Measurements from ENCODE around the gene NMU. TPM values are rescaled to one million over a fixed set of nuclear protein-coding genes. Genes with fewer than 3 reads are reported as not detected.

Gene NMU
- total and polyA plus RNA-seq, 9 of the 15 experiments (the other 6 are each of a cell fraction or from before 2014, with no cell fraction given) = 73.8 to 846 (median 599) TPM

- in situ Hi-C loops (cut with MboI) = no loop called here
Measured at GRCh38 chr4:55666535-55666934, 30.4 kb upstream of the NMU start.

More at GRCh38 chr4:55666535-55666934, 30.4 kb upstream of the NMU start:
- 64% methylated on average over 1 of the region's 1 CpG for WGBS (ENCODE audit: insufficient coverage, low coverage, missing lambda C conversion rate)
- H3K9me1 ChIP-seq (ENCODE audit: control insufficient read depth, insufficient read depth, low read length) = no peaks in the 10 kb centered on the region
- ChIA-PET CTCF (ENCODE audit: low intra/inter-chr PET ratio) (no interaction called here), POLR2A (interaction anchor here (0.7 to 1.3 kb wide), 4 partner anchors 11 to 38 kb away, joined by 3 to 4 read pairs (median 4); no protein-coding TSS in a partner anchor)
- peak; percentile 72 for ATAC-seq
- TF ChIP-seq MAX (CRISPR knock-in tag; IDR thresholded peaks at IDR 0.05) (no peak), GTF2F1 (IDR thresholded peaks at IDR 0.05; ENCODE audit: low read depth, low read length) (no peak), ZC3H11A (IDR thresholded peaks at IDR 0.05; ENCODE audit: low read depth, low read length) (no peak), HNRNPLL (IDR thresholded peaks at IDR 0.05; ENCODE audit: low read depth, low read length, poor library complexity, severe bottlenecking) (no peak), ZNF507 (tag; conservative IDR thresholded peaks at IDR 0.05) (no peak), RAD21 (CRISPR knock-in tag; conservative IDR thresholded peaks at IDR 0.05 in 1 of 2, IDR thresholded peaks at IDR 0.05 in 1 of 2) (no peak), FOXP4 (CRISPR knock-in tag; IDR thresholded peaks at IDR 0.05; ENCODE audit: borderline replicate concordance) (no peak), TOE1 (IDR thresholded peaks at IDR 0.05; ENCODE audit: borderline replicate concordance) (no peak), TOE1 (CRISPR knock-in tag; IDR thresholded peaks at IDR 0.05; ENCODE audit: borderline replicate concordance, low read depth) (no peak), MYC (IDR thresholded peaks at IDR 0.05; ENCODE audit: low read depth, low read length) (no peak), MYC (CRISPR knock-in tag; IDR thresholded peaks at IDR 0.05; ENCODE audit: borderline replicate concordance, low read depth) (no peak), IRF2 (CRISPR knock-in tag; IDR thresholded peaks at IDR 0.05) (no peak), POLR3A (IDR thresholded peaks at IDR 0.05; ENCODE audit: borderline replicate concordance, extremely low read depth, insufficient read depth, insufficient read length) (no peak), STAT5B (CRISPR knock-in tag; IDR thresholded peaks at IDR 0.05) (no peak)
- H3K4me2 ChIP-seq (ENCODE audit: insufficient read depth, low read length) = peak overlapping the region; percentile 80
- intact Hi-C loops (cut with micrococcal nuclease) = no loop called here
- H3K36me3 ChIP-seq (ENCODE audit: control insufficient read depth, insufficient read depth, low read length) = no peaks in the 10 kb centered on the region
- peak overlapping the region; percentile 96 for H2AFZ ChIP-seq (ENCODE audit: low read depth, low read length)
- BruUV-seq (replicated peaks) = no TSS peak
- H3K79me2 ChIP-seq (ENCODE audit: control insufficient read depth, insufficient read depth, low read length) = no peaks in the 10 kb centered on the region
- H3K27me3 ChIP-seq (ENCODE audit: control insufficient read depth in 2 of 2, insufficient read depth in 2 of 2, low read length in 2 of 2) = no peaks in the 10 kb centered on the region
- no peak for FAIRE-seq
- peak overlapping the region; percentile 61 to 62; a peak in 3 of 4 replicates for H3K9ac ChIP-seq (ENCODE audit: insufficient read depth in 1 of 2, low read depth in 2 of 2, low read length in 2 of 2)
- peaks cover 4 to 25% of the 10 kb centered on the region in 2 experiments; a peak in 4 of 5 replicates for H3K4me1 ChIP-seq (replicated peaks in 1 of 2; ENCODE audit: control insufficient read depth in 2 of 2, insufficient read depth in 2 of 2, low read length in 2 of 2)
- H3K9me3 ChIP-seq (replicated peaks; ENCODE audit: control insufficient read depth, insufficient read depth, low read depth, low read length) = no peaks in the 10 kb centered on the region; the same call in 1 of the 2 replicates
- no peak overlapping the region for H3K4me3 ChIP-seq
- DNase-seq (ENCODE audit: extremely low read depth in 1 of 4, low spot score in 3 of 4) = peak in 1 of 4 experiments; percentile 28
- H3K27ac ChIP-seq (ENCODE audit: extremely low read depth, low read depth, low read length) = peak overlapping the region; percentile 61
- H4K20me1 ChIP-seq (replicated peaks; ENCODE audit: control insufficient read depth, insufficient read depth, low read length) = no peaks in the 10 kb centered on the region

All from K562 (cell line).